GM23248 (cell line): ENCODE data around the gene MAPK10.

Experiments
- EZH2 ChIP-seq: fragments of 200-600 bp; sonication (generic); IDR thresholded peaks from 2 replicates; pipeline ENCODE4 v1.6.1; 2018; ENCODE audit warnings: antibody characterized with exemption, mild to moderate bottlenecking; ENCODE audit not compliant: insufficient read depth, poor library complexity, severe bottlenecking
- EZH2phosphoT487 ChIP-seq: fragments of 200-600 bp; sonication (generic); IDR thresholded peaks from 2 replicates; pipeline ENCODE4 v1.6.1; 2018; ENCODE audit warnings: antibody characterized with exemption, moderate library complexity, mild to moderate bottlenecking, low read depth; ENCODE audit not compliant: insufficient read depth

DNA sequence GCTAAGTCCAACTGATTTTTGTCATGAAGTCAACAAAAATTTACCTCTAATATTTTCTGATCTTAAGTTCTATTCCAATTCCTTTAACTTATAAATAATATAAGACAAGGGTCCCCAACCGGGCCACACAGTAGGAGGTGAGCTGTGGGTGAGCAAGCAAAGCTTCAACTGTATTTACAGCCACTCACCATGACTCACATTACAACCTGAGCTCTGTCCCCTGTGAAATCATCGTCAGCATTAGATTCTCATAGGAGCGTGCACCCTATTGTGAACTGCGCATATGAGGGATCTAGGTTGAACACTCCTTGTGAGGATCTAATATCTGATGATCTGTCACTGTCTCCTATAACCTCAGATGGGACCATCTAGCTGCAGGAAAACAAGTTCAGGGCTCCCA is 227.4 kb downstream of the MAPK10 start:
- no peak for TF ChIP-seq EZH2
- no peak for TF ChIP-seq EZH2phosphoT487
